A549 (cell line): ENCODE results near the gene SIN3A. TPM values are rescaled to one million over a fixed set of nuclear protein-coding genes. Genes with fewer than 3 reads are reported as not detected.

Source experiments
- ATOH8 ChIP-seq: fragments of 250-450 bp; sonication (Bioruptor Pico); IDR thresholded peaks from 2 replicates; pipeline ENCODE4 v1.5.0; 2020; ENCODE audit warnings: low read depth, mild to moderate bottlenecking, moderate library complexity
- BCL3 ChIP-seq: fragments of >200 bp; sonication (Bioruptor Twin); formaldehyde crosslinking; IDR thresholded peaks from 3 replicates; pipeline ENCODE4 v1.6.1; 2016
- CBX2 ChIP-seq: fragments of 200-600 bp; sonication (generic); IDR thresholded peaks from 2 replicates; pipeline ENCODE4 v1.6.1; 2016; ENCODE audit warnings: low read depth, mild to moderate bottlenecking, borderline replicate concordance
- CBX8 ChIP-seq: fragments of 200-600 bp; sonication (generic); IDR thresholded peaks from 2 replicates; pipeline ENCODE4 v1.6.1; 2016
- CHD2 ChIP-seq: fragments of 150-350 bp; IDR thresholded peaks from 2 replicates; pipeline ENCODE4 v1.6.1; 2014; ENCODE audit warnings: low read length; ENCODE audit not compliant: partially characterized antibody
- CTCF ChIP-seq: fragments of >200 bp; sonication (Bioruptor Twin); formaldehyde crosslinking; IDR thresholded peaks from 3 replicates; pipeline ENCODE4 v1.5.1; 2016
- E2F6 ChIP-seq: IDR thresholded peaks from 2 replicates; pipeline ENCODE4 v1.6.1; 2012; ENCODE audit warnings: low read depth, borderline replicate concordance
- ESRRA ChIP-seq: fragments of 150-350 bp; IDR thresholded peaks from 2 replicates; pipeline ENCODE4 v1.6.1; 2014; ENCODE audit warnings: mild to moderate bottlenecking, low read length, borderline replicate concordance
- FOSB ChIP-seq: fragments of 250-450 bp; sonication (Bioruptor Pico); IDR thresholded peaks from 2 replicates; pipeline ENCODE4 v1.5.0; 2020; ENCODE audit warnings: mild to moderate bottlenecking, moderate library complexity
- FOSL2 ChIP-seq, 2 experiments: fragments of 450-650 bp in 1 of 2; fragments of >200 bp in 1 of 2; sonication (Bioruptor Twin) in 1 of 2; formaldehyde crosslinking; IDR thresholded peaks; 2 replicates each; pipeline versions ENCODE4 v1.5.0 to v1.6.1; 2016 to 2020; ENCODE audit warnings: mild to moderate bottlenecking in 1 of 2, moderate library complexity in 1 of 2
- FOXS1 ChIP-seq: fragments of 250-450 bp; sonication (Bioruptor Pico); IDR thresholded peaks from 2 replicates; pipeline ENCODE4 v1.5.0; 2020; ENCODE audit warnings: mild to moderate bottlenecking, moderate library complexity
- GATA3 ChIP-seq: IDR thresholded peaks from 2 replicates; pipeline ENCODE4 v1.6.1; 2012; ENCODE audit warnings: borderline replicate concordance
- HES2 ChIP-seq: fragments of >200 bp; sonication (Bioruptor Twin); formaldehyde crosslinking; IDR thresholded peaks from 2 replicates; pipeline ENCODE4 v1.6.1; 2016
- HEYL ChIP-seq: fragments of 250-450 bp; sonication (Bioruptor Pico); IDR thresholded peaks from 2 replicates; pipeline ENCODE4 v1.8.0; 2021; ENCODE audit warnings: mild to moderate bottlenecking, moderate library complexity
- HOXA7 ChIP-seq: fragments of 250-450 bp; sonication (Bioruptor Pico); IDR thresholded peaks from 2 replicates; pipeline ENCODE4 v1.5.0; 2020; ENCODE audit warnings: mild to moderate bottlenecking, moderate library complexity
- HOXB13 ChIP-seq: fragments of 250-450 bp; sonication (Bioruptor Pico); IDR thresholded peaks from 2 replicates; pipeline ENCODE4 v1.5.0; 2020; ENCODE audit warnings: low read depth, mild to moderate bottlenecking, moderate library complexity
- HOXB5 ChIP-seq: fragments of 250-450 bp; sonication (Bioruptor Pico); IDR thresholded peaks from 2 replicates; pipeline ENCODE4 v1.5.0; 2020; ENCODE audit warnings: mild to moderate bottlenecking, moderate library complexity
- JUNB ChIP-seq: fragments of >200 bp; sonication (Bioruptor Twin); formaldehyde crosslinking; IDR thresholded peaks from 2 replicates; pipeline ENCODE4 v1.6.1; 2016
- KDM1A ChIP-seq: fragments of 200-600 bp; sonication (generic); IDR thresholded peaks from 2 replicates; pipeline ENCODE4 v1.6.1; 2016; ENCODE audit warnings: low read depth, mild to moderate bottlenecking
- KDM5A ChIP-seq: fragments of 200-600 bp; sonication (generic); IDR thresholded peaks from 2 replicates; pipeline ENCODE4 v1.6.1; 2016; ENCODE audit warnings: antibody characterized with exemption, mild to moderate bottlenecking
- MAFK ChIP-seq: fragments of 450-650 bp; IDR thresholded peaks from 2 replicates; pipeline ENCODE4 v1.6.1; 2014; ENCODE audit not compliant: partially characterized antibody
- MAZ ChIP-seq: fragments of 150-350 bp; IDR thresholded peaks from 2 replicates; pipeline ENCODE4 v1.6.1; 2014; ENCODE audit warnings: antibody characterized with exemption, low read depth, low read length, borderline replicate concordance
- MYC ChIP-seq: IDR thresholded peaks from 2 replicates; pipeline ENCODE4 v1.6.1; 2012; ENCODE audit warnings: mild to moderate bottlenecking, inconsistent platforms, low read length, improper control_type of control experiment, borderline replicate concordance
- NFE2L2 ChIP-seq: fragments of 150-350 bp; conservative IDR thresholded peaks from 2 replicates; pipeline ENCODE4 v1.6.1; 2014; ENCODE audit warnings: low read length
- NPAS2 ChIP-seq: fragments of 250-450 bp; sonication (Bioruptor Pico); IDR thresholded peaks from 2 replicates; pipeline ENCODE4 v1.8.0; 2022; ENCODE audit warnings: mild to moderate bottlenecking, moderate library complexity, borderline replicate concordance
- NR3C1 ChIP-seq: fragments of >200 bp; sonication (Bioruptor Twin); formaldehyde crosslinking; IDR thresholded peaks from 3 replicates; pipeline ENCODE4 v1.6.1; 2017
- PBX3 ChIP-seq: IDR thresholded peaks from 2 replicates; pipeline ENCODE4 v1.6.1; 2012
- RAD21 ChIP-seq, 2 experiments: fragments of >200 bp in 1 of 2; sonication (Bioruptor Twin) in 1 of 2; formaldehyde crosslinking in 1 of 2; IDR thresholded peaks in 1 of 2; conservative IDR thresholded peaks in 1 of 2; 2 replicates in 1 of 2; 3 replicates in 1 of 2; pipeline ENCODE4 v1.6.1; 2012 to 2018; ENCODE audit warnings: inconsistent platforms in 1 of 2
- RARB ChIP-seq: fragments of 250-450 bp; sonication (Bioruptor Pico); IDR thresholded peaks from 2 replicates; pipeline ENCODE4 v1.8.0; 2021; ENCODE audit warnings: mild to moderate bottlenecking, moderate library complexity
- RFX5 ChIP-seq: fragments of 450-650 bp; IDR thresholded peaks from 2 replicates; pipeline ENCODE4 v1.7.1; 2014; ENCODE audit warnings: antibody characterized with exemption, mild to moderate bottlenecking, moderate library complexity
- RNF2 ChIP-seq: fragments of 200-600 bp; sonication (generic); IDR thresholded peaks from 2 replicates; pipeline ENCODE4 v1.6.1; 2016; ENCODE audit warnings: low read depth, mild to moderate bottlenecking, antibody characterized with exemption, moderate library complexity, borderline replicate concordance
- SREBF2 ChIP-seq: fragments of 450-650 bp; IDR thresholded peaks from 2 replicates; pipeline ENCODE4 v1.6.1; 2014; ENCODE audit warnings: mild to moderate bottlenecking, moderate library complexity
- TFCP2L1 ChIP-seq: fragments of 250-450 bp; sonication (Bioruptor Pico); IDR thresholded peaks from 2 replicates; pipeline ENCODE4 v1.5.0; 2021; ENCODE audit warnings: mild to moderate bottlenecking
- USF2 ChIP-seq: fragments of 450-650 bp; IDR thresholded peaks from 2 replicates; pipeline ENCODE4 v1.6.1; 2014; ENCODE audit warnings: antibody characterized with exemption
- ZFP36 ChIP-seq: fragments of 450-650 bp; IDR thresholded peaks from 2 replicates; pipeline ENCODE4 v1.6.1; 2014; ENCODE audit warnings: borderline replicate concordance; ENCODE audit not compliant: partially characterized antibody
- ZNF302 ChIP-seq: fragments of 250-450 bp; sonication (Bioruptor Pico); IDR thresholded peaks from 2 replicates; pipeline ENCODE4 v1.9.0; 2021; ENCODE audit warnings: inconsistent platforms, mild to moderate bottlenecking, moderate library complexity
- polyA plus RNA-seq, 4 experiments: library from polyadenylated mRNA; depleted of rRNA in 3 of 4; stranded (reverse); fragments of >200 nt; fragmentation: RNase III in 1 of 4; extraction: RNeasy Plus Mini Kit Qiagen cat#74134 plus additional on column Dnase treatment in 1 of 4; gene quantifications; 2 replicates in 3 of 4; 3 replicates in 1 of 4; pipeline ENCODE4 v1.2.3, GENCODE V29; 2011 to 2017

SIN3A gene
- polyA plus RNA-seq, 2 of the 4 experiments (the other 2 are of a cell fraction): 35.9 to 48.7 TPM

- TF ChIP-seq MAZ: peak; percentile 76; the same call in 1 of the 2 replicates
- no peak for TF ChIP-seq KDM1A
- TF ChIP-seq RAD21 (conservative IDR thresholded peaks at IDR 0.05 in 1 of 2, IDR thresholded peaks at IDR 0.05 in 1 of 2): peak; percentile 73 to 79
- no peak for TF ChIP-seq FOSL2 (IDR thresholded peaks at IDR 0.05)
- TF ChIP-seq FOSL2 (CRISPR knock-in tag; IDR thresholded peaks at IDR 0.05): 0 out of 2 replicates have a peak, but pooled peaks have one; percentile 22
- peak; percentile 86 for TF ChIP-seq MYC
- TF ChIP-seq ATOH8 (CRISPR knock-in tag): 0 out of 2 replicates have a peak, but pooled peaks have one; percentile 32
- peak; percentile 95 for TF ChIP-seq CTCF
- no peak for TF ChIP-seq CBX8
- TF ChIP-seq NPAS2: no peak
- TF ChIP-seq USF2: 0 out of 2 replicates have a peak, but pooled peaks have one; percentile 0
- peak; percentile 59; the same call in 1 of the 2 replicates for TF ChIP-seq ESRRA
- TF ChIP-seq FOXS1: no peak
- TF ChIP-seq ZNF302 (CRISPR knock-in tag): no peak
- TF ChIP-seq ZFP36: peak; percentile 1
- no peak for TF ChIP-seq RFX5
- peak; percentile 16; the same call in 1 of the 2 replicates for TF ChIP-seq NFE2L2
- no peak for TF ChIP-seq HES2
- no peak for TF ChIP-seq MAFK
- TF ChIP-seq HEYL: no peak
- TF ChIP-seq JUNB: no peak
- TF ChIP-seq FOSB (CRISPR knock-in tag): 0 out of 2 replicates have a peak, but pooled peaks have one; percentile 57
- no peak for TF ChIP-seq CHD2
- no peak; the same call in 1 of the 2 replicates for TF ChIP-seq RARB
- TF ChIP-seq RNF2: no peak
- 0 out of 2 replicates have a peak, but pooled peaks have one; percentile 80 for TF ChIP-seq HOXA7 (CRISPR knock-in tag)
- peak; percentile 72; the same call in 1 of the 2 replicates for TF ChIP-seq PBX3
- TF ChIP-seq HOXB5 (CRISPR knock-in tag): no peak
- no peak for TF ChIP-seq NR3C1
- TF ChIP-seq CBX2: no peak
- peak; percentile 43; the same call in 1 of the 2 replicates for TF ChIP-seq GATA3
- no peak for TF ChIP-seq HOXB13 (CRISPR knock-in tag)
- TF ChIP-seq SREBF2: no peak
- TF ChIP-seq TFCP2L1: peak; percentile 96
- peak; percentile 58; the same call in 1 of the 2 replicates for TF ChIP-seq E2F6
- peak; percentile 93 for TF ChIP-seq BCL3
- peak; percentile 87 for TF ChIP-seq KDM5A
- TF ChIP-seq, all 56 proteins: peak for 28
These were observed 83.4 kb downstream of the SIN3A start, which contains the start of gene MAN2C1 (continued) for GRCh38 chr15:75367913-75368688.
